ENCODE measurements around the gene CRYGS. TPM values are rescaled to one million over a fixed set of nuclear protein-coding genes. Genes with fewer than 3 reads are reported as not detected.

The CRYGS gene
- total and polyA plus RNA-seq, 2 experiments from 2014 or later, result 2.0 to 2.9 TPM

GRCh38 chr3:186511702-186512101, 32.5 kb downstream of the CRYGS start:
- Histone ChIP-seq H3K9me2 (ENCODE audit: insufficient read depth) (no peaks in the 10 kb centered on the region), H3K27me3 (ENCODE audit: insufficient read depth) (no peaks in the 10 kb centered on the region), H3K27ac (ENCODE audit: low read depth) (no peak overlapping the region), H3F3A (replicated peaks; ENCODE audit: low read depth) (no peaks in the 10 kb centered on the region), H3K4me2 (no peak overlapping the region), H3K36me3 (ENCODE audit: insufficient read depth) (no peaks in the 10 kb centered on the region), H3K4me3 (no peak overlapping the region), H4K20me1 (replicated peaks; ENCODE audit: insufficient read depth) (no peaks in the 10 kb centered on the region), H2AFZ (no peak overlapping the region), H3K79me2 (replicated peaks; ENCODE audit: insufficient read depth) (no peaks in the 10 kb centered on the region), H3K4me1 (ENCODE audit: insufficient read depth) (no peaks in the 10 kb centered on the region)
- peaks cover 6% of the 10 kb centered on the region for H3K27me3 Mint-ChIP-seq (ENCODE audit: insufficient read depth, low read depth, poor library complexity)
- H3K36me3 Mint-ChIP-seq (ENCODE audit: low read depth), result no peaks in the 10 kb centered on the region
- DNase-seq (ENCODE audit: low spot score) (no peak), ATAC-seq (no peak)
- peaks cover 7% of the 10 kb centered on the region for H3K4me1 Mint-ChIP-seq
- H3K27ac Mint-ChIP-seq, result no peak overlapping the region
- H3K9me3 Mint-ChIP-seq, result peaks cover 2% of the 10 kb centered on the region; the same call in 1 of the 3 replicates
- no peak overlapping the region for H3K4me3 Mint-ChIP-seq
- no peak for TF ChIP-seq POLR2AphosphoS5 (IDR thresholded peaks at IDR 0.05; ENCODE audit: low read depth)
- TF ChIP-seq CTCF (conservative IDR thresholded peaks at IDR 0.05; ENCODE audit: low read depth in 2 of 2), result 0 out of 4 replicates have a peak, but pooled peaks of 1 of the 2 experiments have one; percentile 2

- TF ChIP-seq CTCF (conservative IDR thresholded peaks at IDR 0.05; ENCODE audit: low read depth in 2 of 2) (no peak), ETS1 (IDR thresholded peaks at IDR 0.05) (no peak)
- Mint-ChIP-seq H3K9me3 (no peaks in the 10 kb centered on the region), H3K27ac (no peak overlapping the region), H3K27me3 (ENCODE audit: insufficient read depth, low read depth, poor library complexity) (peaks cover 6% of the 10 kb centered on the region), H3K4me3 (no peak overlapping the region), H3K36me3 (ENCODE audit: low read depth) (no peaks in the 10 kb centered on the region), H3K4me1 (peaks cover 7% of the 10 kb centered on the region)
- ATAC-seq (no peak), DNase-seq (ENCODE audit: low spot score) (no peak)
- no peak overlapping the region for H3K27ac ChIP-seq (ENCODE audit: low read depth)
- H3K4me3 ChIP-seq, result no peak overlapping the region
- H2AFZ ChIP-seq, result no peak overlapping the region
- H3K9me2 ChIP-seq (ENCODE audit: insufficient read depth), result no peaks in the 10 kb centered on the region
- no peaks in the 10 kb centered on the region for H4K20me1 ChIP-seq (replicated peaks; ENCODE audit: insufficient read depth)
- H3K4me1 ChIP-seq (ENCODE audit: insufficient read depth), result no peaks in the 10 kb centered on the region
- no peak overlapping the region for H3K4me2 ChIP-seq
- H3K36me3 ChIP-seq (ENCODE audit: insufficient read depth), result no peaks in the 10 kb centered on the region
- no peaks in the 10 kb centered on the region for H3K79me2 ChIP-seq (replicated peaks; ENCODE audit: insufficient read depth)
- H3K27me3 ChIP-seq (ENCODE audit: insufficient read depth), result no peaks in the 10 kb centered on the region
- H3F3A ChIP-seq (replicated peaks; ENCODE audit: low read depth), result no peaks in the 10 kb centered on the region
Measured at GRCh38 chr3:186511245-186511644, 32.9 kb downstream of the CRYGS start.

All from GM23338 (cell line).